Activated T-cell treated with anti-CD3 and anti-CD28 coated beads, Interleukin-2, amount 50 U/mL, for 4 hours (primary cell): ENCODE results near the gene GTF2H4. TPM values are rescaled to one million over a fixed set of nuclear protein-coding genes. Genes with fewer than 3 reads are reported as not detected.

Source experiments
- ATAC-seq, 2 donors: fragments of 200-7000 bp; cut with Tn5 transposase; one replicate each; pipeline ENCODE4 v1.10.0; 2021
- DNase-seq: peaks from one replicate; pipeline ENCODE4 v3.0.0-alpha.2; 2020
- H3K27me3 Mint-ChIP-seq: one replicate; pipeline ENCODE4 v1.8.0; 2021; ENCODE audit warnings: low read depth, mixed read lengths
- H3K36me3 Mint-ChIP-seq: one replicate; pipeline ENCODE4 v1.8.0; 2022; ENCODE audit warnings: mixed read lengths; ENCODE audit not compliant: insufficient read depth
- H3K4me1 Mint-ChIP-seq: one replicate; pipeline ENCODE4 v1.8.0; 2021; ENCODE audit warnings: low read depth, mixed read lengths
- H3K4me3 Mint-ChIP-seq: one replicate; pipeline ENCODE4 v1.8.0; 2021; ENCODE audit warnings: mild to moderate bottlenecking, moderate library complexity, mixed read lengths
- H3K9me3 Mint-ChIP-seq: one replicate; pipeline ENCODE4 v1.8.0; 2021; ENCODE audit warnings: mixed read lengths
- total RNA-seq, 3 donors: library from RNA; stranded (reverse); gene quantifications; one replicate each; pipeline ENCODE4 v1.2.1, GENCODE V29; 2021

The GTF2H4 gene
- total RNA-seq, 3 donors from 2014 or later, result 69.6 to 74.0 (median 73.8) TPM

DNA sequence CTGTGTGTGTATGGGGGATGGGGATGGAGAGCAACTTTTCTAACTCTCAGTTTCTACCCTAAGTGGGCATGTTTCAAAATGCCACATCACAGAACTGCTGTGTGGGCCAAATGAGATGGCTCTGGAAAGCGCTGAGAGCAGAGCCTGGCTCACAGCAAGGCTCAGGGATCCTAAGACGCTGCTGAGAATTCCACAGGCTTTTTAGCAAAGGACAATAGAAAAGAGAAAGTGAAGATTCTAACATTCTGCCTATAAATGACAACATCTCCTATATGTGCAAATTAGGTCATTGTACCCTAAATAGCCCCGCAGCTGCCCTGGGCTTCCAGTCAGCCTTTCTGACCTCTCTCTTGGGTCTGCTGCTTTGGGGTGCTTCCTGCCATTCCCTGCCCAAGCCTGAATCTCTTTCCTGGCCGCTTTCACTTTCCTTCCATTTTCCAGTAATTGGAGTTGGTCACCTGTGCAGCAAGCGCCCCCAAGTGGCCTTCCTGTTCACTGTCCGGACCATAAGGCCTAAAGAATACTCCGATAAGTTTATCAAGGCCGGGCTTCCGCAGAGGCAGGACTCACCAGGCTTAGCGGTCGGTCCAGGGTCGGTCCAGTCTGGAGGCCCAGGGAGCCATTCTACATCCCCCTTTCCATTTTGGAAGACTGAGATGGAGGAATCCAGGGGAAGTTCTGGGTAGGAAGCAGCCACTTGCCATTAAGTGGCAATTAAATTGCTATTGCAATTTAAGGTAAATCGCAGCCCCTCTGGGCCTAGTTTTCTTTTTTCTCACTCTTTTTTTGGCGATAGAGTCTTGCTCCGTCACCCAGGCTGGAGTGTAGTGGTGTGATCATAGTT is 30.4 kb upstream of the GTF2H4 start:
- Mint-ChIP-seq H3K4me3 (peak overlapping the region; percentile 68), H3K4me1 (peaks cover 25% of the 10 kb centered on the region), H3K36me3 (no peaks in the 10 kb centered on the region), H3K9me3 (no peaks in the 10 kb centered on the region), H3K27me3 (no peaks in the 10 kb centered on the region)
- ATAC-seq, result peak; percentile 79
- DNase-seq, result peak; percentile 70

DNA sequence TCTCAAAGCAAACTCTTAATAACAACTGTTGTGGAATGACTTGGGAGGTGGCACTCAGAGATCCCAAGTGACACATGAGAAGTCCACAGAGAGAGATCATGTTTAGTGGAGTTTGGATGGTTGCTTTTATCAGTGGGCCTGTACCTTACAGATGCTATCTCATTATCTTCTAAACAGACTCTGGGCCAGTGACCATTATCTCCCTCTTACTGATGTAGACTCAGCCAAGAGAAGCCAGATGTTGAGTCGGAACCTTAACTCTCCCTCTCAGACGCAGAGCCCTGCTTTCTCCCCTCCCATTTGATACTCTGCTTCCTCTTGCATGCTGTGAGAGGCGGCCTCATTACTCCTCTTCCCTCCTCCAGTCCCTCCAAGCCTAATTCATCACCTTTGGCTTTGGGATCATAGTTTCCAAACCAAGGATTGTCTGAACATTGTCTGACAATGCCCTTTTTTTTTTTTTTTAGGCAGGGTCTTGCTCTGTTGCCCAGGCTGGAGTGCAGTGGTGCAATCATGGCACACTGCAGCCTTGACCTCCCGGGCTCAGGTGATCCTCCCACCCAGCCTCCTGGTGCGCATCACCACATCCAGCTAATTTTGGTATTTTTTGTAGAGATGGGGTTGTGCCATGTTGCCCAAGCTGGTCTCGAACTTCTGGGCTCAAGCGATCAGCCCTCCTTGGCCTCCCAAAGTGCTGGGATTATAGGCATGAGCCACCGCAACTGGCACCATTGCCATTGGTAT is 28.2 kb upstream of the GTF2H4 start:
- no peaks in the 10 kb centered on the region for H3K36me3 Mint-ChIP-seq
- ATAC-seq, result no peak
- H3K4me1 Mint-ChIP-seq, result peaks cover 37% of the 10 kb centered on the region
- no peaks in the 10 kb centered on the region for H3K9me3 Mint-ChIP-seq
- DNase-seq, result no peak
- H3K27me3 Mint-ChIP-seq, result no peaks in the 10 kb centered on the region
- no peak overlapping the region for H3K4me3 Mint-ChIP-seq

GRCh38 chr6:30880698-30881252 is 27.2 kb upstream of the GTF2H4 start:
- DNase-seq (no peak), ATAC-seq (no peak)
- peaks cover 46% of the 10 kb centered on the region for H3K4me1 Mint-ChIP-seq
- no peaks in the 10 kb centered on the region for H3K36me3 Mint-ChIP-seq
- no peak overlapping the region for H3K4me3 Mint-ChIP-seq
- no peaks in the 10 kb centered on the region for H3K27me3 Mint-ChIP-seq
- no peaks in the 10 kb centered on the region for H3K9me3 Mint-ChIP-seq

DNA sequence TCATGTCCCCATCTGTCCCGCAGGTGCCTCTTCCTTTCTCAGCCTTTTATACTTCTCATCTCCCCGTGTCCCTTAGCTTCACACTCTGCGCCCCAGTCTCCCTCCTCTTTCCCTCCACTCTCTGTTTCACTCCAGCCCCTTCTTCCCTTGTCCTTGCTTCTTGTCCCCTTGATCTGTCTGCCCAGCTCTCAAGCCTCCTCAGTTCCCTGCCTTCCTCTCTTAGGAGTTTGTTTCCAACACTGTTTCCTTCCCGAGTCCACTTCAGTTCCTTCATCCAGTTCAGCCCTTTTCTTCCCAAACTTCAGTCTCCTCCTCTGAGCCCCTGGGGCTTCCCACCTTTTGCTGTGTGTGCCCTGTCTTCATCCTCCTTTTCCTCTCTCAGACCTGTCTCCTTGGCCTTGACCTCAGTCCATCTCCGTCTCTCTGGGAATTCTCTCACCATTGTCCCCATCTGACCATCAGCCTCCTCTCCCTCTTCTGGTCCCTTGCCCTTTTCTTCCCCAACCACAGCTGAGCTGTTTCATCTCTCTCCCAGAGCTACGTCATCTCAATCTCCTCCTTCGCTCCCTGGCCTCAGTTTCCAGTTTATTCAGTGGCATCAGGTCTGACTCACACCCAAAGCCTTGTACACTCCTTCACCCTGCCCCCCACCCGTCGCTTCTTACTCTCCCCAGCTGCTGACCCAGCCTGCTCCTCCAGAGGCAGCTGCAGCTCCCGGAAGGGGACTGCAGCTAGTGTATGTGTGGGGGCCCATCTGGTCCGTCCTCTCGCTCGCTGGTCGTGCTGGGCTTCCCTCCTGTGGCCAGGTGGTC is 26.4 kb upstream of the GTF2H4 start:
- Mint-ChIP-seq H3K36me3 (no peaks in the 10 kb centered on the region), H3K4me3 (no peak overlapping the region), H3K9me3 (no peaks in the 10 kb centered on the region), H3K27me3 (no peaks in the 10 kb centered on the region), H3K4me1 (peaks cover 48% of the 10 kb centered on the region)
- DNase-seq, result no peak
- ATAC-seq, result no peak

DNA sequence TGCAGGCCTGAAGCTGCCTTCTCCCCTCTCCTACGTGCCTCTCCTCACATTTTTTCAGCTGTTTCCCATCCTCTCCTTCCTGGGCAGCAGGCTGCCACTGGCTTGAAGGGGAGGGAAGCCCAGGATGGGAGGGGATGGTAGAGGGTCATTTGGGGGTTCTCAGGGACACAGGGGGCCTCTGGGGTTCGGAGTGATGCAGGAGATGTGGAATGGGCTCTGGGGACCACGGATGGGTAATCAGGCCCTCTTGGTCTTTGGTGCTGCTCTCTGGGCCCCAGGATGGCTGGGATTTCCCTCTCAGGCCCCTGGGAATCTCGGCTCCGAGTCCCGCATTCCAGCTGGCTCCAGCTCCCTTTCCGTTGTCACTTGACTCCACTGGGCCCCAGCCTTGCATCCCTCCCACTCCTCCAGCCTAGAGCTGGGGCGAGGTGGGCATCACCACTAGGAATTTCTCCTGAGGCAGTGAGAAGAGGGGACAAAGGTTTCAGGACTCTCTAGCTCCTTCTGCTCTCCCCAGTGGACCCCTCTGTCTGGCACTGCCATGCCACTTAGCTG is 25.7 kb upstream of the GTF2H4 start:
- ATAC-seq (no peak), DNase-seq (no peak)
- no peaks in the 10 kb centered on the region for H3K9me3 Mint-ChIP-seq
- no peaks in the 10 kb centered on the region for H3K27me3 Mint-ChIP-seq
- no peak overlapping the region for H3K4me3 Mint-ChIP-seq
- no peaks in the 10 kb centered on the region for H3K36me3 Mint-ChIP-seq
- peaks cover 45% of the 10 kb centered on the region for H3K4me1 Mint-ChIP-seq

- Mint-ChIP-seq H3K36me3 (no peaks in the 10 kb centered on the region), H3K9me3 (no peaks in the 10 kb centered on the region), H3K27me3 (no peaks in the 10 kb centered on the region), H3K4me1 (peaks cover 39% of the 10 kb centered on the region), H3K4me3 (peak overlapping the region; percentile 78)
- ATAC-seq, result no peak
- DNase-seq, result no peak
Observed at GRCh38 chr6:30882759-30883684, 25.0 kb upstream of the GTF2H4 start.

GRCh38 chr6:30883685-30884520 is 24.1 kb upstream of the GTF2H4 start, which contains the start of gene DDR1:
Gene DDR1 (plus strand): TSS chr6:30884519. CDS start chr6:30888730, 4,211 bp downstream.
- DNase-seq, result peak; percentile 44
- H3K4me3 Mint-ChIP-seq, result peak within 1 kb of the TSS; percentile 82
- peaks cover 31% of the 10 kb centered on the region for H3K4me1 Mint-ChIP-seq
- H3K9me3 Mint-ChIP-seq, result no peaks in the 10 kb centered on the region
- H3K27me3 Mint-ChIP-seq, result no peaks in the 10 kb centered on the region
- no peaks in the 10 kb centered on the region for H3K36me3 Mint-ChIP-seq
- peak; percentile 73 for ATAC-seq

DNA sequence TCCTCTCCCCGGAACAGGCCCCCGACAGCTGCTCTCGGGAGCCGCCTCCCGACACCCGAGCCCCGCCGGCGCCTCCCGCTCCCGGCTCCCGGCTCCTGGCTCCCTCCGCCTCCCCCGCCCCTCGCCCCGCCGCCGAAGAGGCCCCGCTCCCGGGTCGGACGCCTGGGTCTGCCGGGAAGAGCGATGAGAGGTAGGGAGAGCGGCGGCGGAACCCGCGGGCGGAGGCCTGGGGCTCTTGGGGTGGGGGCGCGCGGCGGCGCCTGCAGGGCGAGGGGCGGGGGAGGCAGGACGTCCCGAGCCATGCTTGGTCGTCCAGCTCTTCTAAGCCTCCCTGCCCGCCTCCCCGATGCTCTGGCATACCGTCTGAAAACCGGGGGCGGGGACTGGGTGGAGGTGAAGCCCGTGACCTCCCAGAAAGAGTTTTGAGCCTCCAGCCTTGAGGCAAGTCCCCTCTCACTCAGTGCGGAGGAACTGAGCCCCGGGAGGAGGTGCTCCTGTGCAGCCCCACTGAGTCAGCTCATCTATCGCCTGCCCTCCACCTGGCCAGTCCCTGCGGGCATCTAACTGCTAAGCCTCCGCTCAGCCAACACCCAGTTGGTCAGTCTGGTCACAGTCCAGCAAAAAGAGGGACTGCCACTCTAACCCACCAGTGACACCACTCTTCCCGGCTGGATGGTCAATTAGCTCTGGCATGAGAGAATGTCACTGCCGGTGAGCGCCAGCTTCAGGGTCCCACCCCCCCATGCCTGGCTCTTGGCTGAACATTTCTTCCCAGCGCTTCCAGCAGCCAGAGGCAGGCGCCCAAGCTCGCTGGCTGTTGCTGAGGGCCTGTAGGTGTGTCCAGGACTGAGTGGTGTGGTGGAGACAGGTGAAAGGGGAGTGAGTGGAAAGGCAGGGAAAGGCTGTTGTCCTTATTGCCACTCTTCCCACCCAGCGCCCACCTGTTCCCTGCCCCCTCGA is 23.2 kb upstream of the GTF2H4 start:
- H3K9me3 Mint-ChIP-seq, result no peaks in the 10 kb centered on the region
- ATAC-seq, result peak; percentile 52 to 61
- peaks cover 31% of the 10 kb centered on the region for H3K4me1 Mint-ChIP-seq
- H3K27me3 Mint-ChIP-seq, result no peaks in the 10 kb centered on the region
- no peak for DNase-seq
- H3K4me3 Mint-ChIP-seq, result peak overlapping the region; percentile 82
- peaks cover 2% of the 10 kb centered on the region for H3K36me3 Mint-ChIP-seq

- no peaks in the 10 kb centered on the region for H3K9me3 Mint-ChIP-seq
- no peak for DNase-seq
- peaks cover 31% of the 10 kb centered on the region for H3K4me1 Mint-ChIP-seq
- H3K4me3 Mint-ChIP-seq, result peak overlapping the region; percentile 82
- no peak for ATAC-seq
- H3K36me3 Mint-ChIP-seq, result peaks cover 7% of the 10 kb centered on the region
- H3K27me3 Mint-ChIP-seq, result no peaks in the 10 kb centered on the region
Observed at GRCh38 chr6:30885481-30885998, 22.5 kb upstream of the GTF2H4 start.

DNA sequence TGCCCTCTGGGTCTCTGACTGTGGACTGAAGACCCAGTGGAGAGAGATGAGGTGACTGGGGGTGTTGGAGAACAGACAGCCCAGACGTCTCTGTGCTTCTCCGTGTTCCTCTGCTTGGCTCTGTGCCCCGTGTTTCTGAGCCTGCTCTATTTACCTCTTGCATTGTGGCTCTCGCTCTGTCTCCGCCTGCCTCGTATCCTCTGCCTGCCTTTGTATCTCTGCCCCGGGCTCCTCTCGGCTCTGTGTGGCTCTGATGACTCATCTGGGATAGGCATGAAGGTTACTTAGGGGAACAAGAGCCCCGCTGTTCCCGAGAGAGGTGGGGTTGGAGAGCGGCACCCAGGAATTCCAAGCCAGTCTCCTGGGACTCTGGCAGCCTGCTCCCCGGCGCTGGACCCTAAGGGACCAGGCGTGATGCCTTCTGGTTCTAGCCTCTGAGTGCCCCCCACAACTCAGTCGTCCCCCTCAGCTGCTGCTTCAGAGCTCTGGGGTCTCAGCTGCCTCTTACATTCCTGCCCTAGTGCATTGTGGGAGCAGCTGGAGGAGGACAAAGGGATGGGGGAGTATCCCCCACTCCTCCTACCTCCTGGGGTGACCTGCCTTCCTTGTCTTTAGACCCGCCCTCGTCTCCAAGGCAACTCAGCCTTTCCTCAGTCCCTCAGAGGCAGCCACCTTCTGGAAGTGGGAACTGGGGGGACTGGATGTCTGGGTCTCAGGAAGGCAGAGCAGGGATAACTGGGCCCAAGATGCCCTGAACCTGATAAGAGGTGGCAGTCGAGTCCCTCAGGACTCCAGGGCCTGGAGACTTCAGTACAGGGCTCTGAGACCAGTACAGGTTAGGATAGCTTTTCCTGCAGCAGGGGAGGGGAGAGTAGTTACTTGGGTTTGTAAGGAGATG is 21.8 kb upstream of the GTF2H4 start:
- no peak for DNase-seq
- H3K4me3 Mint-ChIP-seq, result peak overlapping the region; percentile 82
- peak; percentile 11 to 36 for ATAC-seq
- H3K27me3 Mint-ChIP-seq, result no peaks in the 10 kb centered on the region
- H3K9me3 Mint-ChIP-seq, result no peaks in the 10 kb centered on the region
- H3K4me1 Mint-ChIP-seq, result peaks cover 31% of the 10 kb centered on the region
- H3K36me3 Mint-ChIP-seq, result peaks cover 7% of the 10 kb centered on the region

DNA sequence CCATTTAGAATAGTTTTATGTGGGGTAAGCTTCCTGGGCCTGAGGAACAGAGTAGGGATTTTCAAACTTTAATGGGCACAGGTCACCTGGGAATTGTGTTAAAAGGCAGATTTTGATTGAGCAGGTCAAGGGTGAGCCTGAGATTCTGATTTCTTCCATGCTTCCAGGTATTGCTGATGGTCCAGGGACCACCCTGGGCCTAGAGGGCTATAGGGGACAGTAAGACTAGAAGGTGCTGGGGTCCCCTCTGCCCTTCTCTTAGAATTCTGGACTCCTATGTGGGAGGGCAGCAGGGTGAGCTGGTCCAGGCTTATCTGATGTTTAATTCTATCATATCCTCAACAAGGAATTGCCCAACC is 21.1 kb upstream of the GTF2H4 start:
- H3K36me3 Mint-ChIP-seq, result peaks cover 7% of the 10 kb centered on the region
- ATAC-seq, result no peak
- peaks cover 31% of the 10 kb centered on the region for H3K4me1 Mint-ChIP-seq
- no peak overlapping the region for H3K4me3 Mint-ChIP-seq
- no peak for DNase-seq
- H3K27me3 Mint-ChIP-seq, result no peaks in the 10 kb centered on the region
- no peaks in the 10 kb centered on the region for H3K9me3 Mint-ChIP-seq
